Amniotic stem cell (primary cell): Measurements from ENCODE around the gene CFL1.
"Not testable (repeated sequence)": the region's sequence is repeated elsewhere in the genome, so short reads cannot be mapped to it uniquely, and the experiment has no call there.

Source experiments
- DNase-seq: peaks from one replicate; lab custom pipeline; 2025; lab: John Stamatoyannopoulos, UW

Gene CFL1

GRCh38 chr11:65857853-65858680 is at the start of gene CFL1:
Gene CFL1, minus strand, starts transcription at chr11:65858180. Its CDS starts 81 bp downstream, at chr11:65858099.
- DNase-seq: peak; percentile 95

DNA sequence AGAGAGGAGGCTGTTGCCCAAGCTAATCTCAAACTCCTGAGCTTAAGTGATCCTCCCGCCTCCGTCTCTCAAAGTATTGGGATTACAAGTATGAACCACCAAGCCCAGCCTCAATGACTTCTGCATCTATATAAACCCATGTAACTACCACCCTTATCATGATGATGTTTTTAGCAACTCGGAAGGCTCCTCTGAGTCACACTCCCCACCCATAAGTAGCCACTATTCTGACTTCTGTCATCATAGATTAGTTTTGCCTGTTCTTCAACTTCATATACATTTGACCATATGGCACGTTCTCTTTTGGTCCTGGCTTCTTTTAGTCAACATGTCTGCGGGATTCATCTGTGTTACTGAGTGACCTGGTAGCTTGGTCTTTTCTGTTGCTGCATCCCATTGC is 48.6 kb upstream of the CFL1 start:
- DNase-seq: no peak

- DNase-seq: no peak
Measured at GRCh38 chr11:65903715-65904114, 45.7 kb upstream of the CFL1 start.

DNA sequence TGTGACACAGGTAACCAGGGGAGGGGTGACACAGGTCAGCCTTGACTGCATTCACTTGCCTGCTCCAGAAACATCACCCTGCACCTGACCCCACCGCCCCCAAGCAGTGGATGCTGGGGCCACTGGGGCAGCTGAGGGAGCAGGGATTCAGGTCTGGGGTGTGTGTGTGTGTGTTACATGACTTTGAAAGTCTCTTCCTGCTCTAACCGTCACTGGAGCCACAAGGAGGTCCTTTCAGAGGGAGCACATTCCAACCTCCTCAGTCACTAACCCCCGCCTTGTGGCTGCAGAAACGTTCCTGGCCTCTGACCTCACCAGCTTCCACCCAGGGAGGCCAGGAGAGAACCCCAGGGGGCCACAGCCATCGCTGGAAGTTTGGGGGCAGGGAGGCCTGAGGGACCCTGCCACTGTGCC is 45.1 kb upstream of the CFL1 start:
- peak; percentile 64 for DNase-seq

DNA sequence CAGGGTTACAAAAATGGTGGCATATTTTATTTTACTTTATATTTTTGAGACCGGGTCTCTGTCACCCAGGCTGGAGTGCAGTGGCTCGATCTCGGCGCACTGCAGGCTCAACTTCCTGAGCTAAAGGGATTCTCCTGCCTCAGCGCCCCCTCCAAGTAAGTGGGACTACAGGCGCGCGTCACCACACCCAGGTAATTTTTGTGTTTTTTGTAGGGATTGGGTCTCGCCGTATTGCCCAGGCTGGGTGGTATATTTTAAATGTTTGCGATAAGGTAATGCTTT is 42.9 kb upstream of the CFL1 start:
- no peak for DNase-seq

- peak; percentile 91 for DNase-seq
Measured at GRCh38 chr11:65900125-65900898, 42.3 kb upstream of the CFL1 start, which contains the start of gene FOSL1. Gene FOSL1, minus strand, starts transcription at chr11:65900388. Its CDS starts 49 bp downstream, at chr11:65900339.

DNA sequence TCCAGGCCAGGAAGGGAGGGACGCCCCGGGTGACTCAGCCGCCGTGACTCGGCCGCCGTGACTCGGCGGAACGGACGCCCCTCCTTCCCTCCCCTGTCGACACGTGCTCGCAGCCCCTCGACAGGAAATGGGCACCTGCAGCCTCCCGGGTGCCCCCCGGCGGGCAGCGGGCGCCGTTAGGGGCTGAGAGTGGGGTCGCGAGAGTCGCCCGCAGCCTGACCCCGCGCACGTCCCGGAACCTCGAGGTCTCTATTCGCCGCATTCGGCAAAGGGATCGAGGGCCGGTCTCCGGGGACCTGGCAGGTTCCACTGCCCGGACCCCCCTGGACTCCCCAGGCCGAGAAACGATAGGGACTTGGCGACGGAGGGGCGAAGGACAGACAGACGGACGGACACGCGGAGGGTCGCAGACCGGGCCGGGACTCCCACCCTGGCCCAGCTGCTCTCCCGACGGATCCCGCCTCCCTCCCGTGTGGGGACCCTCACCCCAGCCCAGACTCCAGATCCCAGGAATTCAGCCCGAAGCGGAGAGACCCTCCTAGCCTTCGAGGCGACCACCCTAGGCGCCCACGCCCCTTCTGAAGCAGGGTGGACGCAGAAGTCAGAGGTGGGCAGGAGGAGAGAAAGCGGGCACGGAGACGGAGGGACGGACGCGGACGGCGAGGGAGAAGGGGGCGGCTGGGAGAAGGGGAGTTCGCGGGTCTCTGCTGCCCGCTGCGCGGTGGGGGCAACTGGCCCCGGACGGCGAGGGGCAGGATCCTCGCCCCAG is 41.6 kb upstream of the CFL1 start:
- DNase-seq: peak; percentile 77

DNA sequence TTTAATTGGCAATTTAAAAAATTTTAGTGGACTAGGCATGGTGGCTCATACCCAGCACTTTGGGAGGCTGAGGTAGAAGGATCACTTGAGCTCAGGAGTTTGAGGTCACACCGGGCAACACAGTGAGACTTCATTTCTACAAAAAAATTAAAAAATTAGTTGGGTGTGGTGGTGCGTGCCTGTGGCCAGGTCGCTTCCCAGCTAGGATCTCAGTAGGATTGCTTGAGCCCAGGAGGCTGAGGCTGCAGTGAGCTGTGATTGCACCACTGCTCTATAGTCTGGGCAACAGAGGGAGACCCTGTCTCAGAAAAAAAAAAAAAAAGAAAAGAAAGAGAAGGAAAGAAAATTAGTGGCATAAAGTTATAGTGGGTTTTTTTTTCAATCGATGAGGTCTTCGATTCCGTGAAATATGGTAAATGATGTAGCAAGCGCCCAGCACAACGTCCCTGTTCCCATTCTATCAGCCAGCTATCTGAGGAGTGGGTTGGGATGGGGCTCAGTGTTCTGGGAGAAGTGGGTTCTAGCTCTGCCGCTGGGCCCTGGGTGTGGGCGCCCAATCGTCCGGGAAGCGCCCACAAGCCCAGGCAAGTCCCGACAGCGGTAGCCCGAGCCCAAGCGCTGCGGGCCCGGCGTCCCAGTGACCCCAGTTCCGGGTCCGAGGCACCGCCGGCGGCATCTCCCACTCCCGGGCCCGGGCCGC is 40.8 kb upstream of the CFL1 start:
- no peak for DNase-seq

GRCh38 chr11:65897020-65897471 is 39.1 kb upstream of the CFL1 start:
- no peak for DNase-seq

- no peak for DNase-seq
Measured at GRCh38 chr11:65896034-65896999, 38.3 kb upstream of the CFL1 start.

- DNase-seq: no peak
Measured at GRCh38 chr11:65895482-65895981, 37.6 kb upstream of the CFL1 start.

DNA sequence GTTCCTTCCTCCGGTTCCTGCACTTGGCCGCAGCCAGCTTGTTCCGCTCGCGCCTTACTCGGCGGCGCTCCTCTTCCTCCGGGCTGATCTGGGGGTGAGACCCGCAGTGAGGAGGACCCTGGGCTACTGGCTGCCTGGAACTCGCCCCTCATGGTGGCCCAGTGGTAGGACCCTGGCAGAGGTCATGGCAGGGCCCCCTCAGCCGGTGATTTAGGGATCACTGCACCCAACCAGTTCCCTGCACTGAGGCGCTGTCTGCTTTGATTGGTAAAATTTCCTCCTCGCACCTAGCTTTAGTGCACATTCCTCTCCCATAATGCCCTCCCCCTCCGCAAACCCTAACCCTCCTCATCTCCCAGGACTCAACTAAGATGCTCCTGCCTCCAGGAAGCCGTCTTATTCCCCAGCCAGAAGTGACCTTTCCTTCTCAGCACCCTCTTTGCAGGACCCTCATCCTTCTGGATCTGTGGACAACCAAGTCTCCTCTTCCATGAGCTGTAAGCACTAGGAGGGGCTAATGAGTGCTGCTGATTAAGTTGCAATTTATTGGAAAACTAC is 36.1 kb upstream of the CFL1 start:
- no peak for DNase-seq

GRCh38 chr11:65892661-65893317 is 34.8 kb upstream of the CFL1 start:
- DNase-seq: no peak

- DNase-seq: not testable (repeated sequence)
Measured at GRCh38 chr11:65892137-65892540, 34.2 kb upstream of the CFL1 start.

DNA sequence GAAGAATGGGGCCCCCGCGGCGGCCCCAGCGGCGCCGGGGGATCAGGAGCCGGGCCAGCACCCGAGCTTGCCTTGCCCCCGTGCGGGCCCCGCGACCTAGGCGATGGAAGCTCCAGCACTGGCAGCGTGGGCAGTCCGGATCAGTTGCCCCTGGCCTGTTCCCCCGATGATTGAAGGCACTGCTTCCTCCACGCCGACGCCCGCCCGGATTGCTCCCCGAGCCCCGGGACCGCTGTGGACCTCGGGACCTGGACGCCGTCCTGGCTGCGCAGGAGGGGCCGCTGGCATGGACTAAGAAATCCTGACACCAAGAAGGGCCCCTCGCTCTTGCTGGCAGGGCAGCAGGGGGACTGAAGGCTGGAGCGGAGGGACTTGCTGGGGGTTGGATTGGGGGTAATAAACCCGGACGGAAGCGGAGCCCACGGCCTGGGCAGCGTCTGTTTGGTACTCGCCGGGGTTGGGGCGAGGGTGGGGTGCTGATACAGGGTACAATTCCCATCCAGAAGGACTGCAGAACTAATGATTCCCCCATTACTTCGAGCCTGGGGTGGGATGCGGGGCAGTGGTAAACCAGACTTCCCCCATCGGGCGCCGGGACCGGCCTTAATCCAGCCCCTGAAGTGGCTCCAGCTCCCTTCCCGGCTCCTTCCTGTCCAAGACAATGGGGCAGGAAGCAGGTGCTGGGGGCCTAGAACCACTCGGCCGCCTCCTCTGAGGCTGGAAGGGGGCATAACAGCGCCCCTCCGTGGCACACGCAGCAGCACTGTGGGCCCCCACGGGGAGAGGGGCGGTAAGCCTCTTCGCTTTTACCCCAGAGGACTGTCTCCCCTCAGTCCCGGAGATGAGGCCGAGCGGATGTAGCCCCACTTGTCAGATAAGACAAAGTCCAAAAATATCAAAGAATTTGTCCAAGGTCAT is 33.5 kb upstream of the CFL1 start:
- no peak for DNase-seq

DNA sequence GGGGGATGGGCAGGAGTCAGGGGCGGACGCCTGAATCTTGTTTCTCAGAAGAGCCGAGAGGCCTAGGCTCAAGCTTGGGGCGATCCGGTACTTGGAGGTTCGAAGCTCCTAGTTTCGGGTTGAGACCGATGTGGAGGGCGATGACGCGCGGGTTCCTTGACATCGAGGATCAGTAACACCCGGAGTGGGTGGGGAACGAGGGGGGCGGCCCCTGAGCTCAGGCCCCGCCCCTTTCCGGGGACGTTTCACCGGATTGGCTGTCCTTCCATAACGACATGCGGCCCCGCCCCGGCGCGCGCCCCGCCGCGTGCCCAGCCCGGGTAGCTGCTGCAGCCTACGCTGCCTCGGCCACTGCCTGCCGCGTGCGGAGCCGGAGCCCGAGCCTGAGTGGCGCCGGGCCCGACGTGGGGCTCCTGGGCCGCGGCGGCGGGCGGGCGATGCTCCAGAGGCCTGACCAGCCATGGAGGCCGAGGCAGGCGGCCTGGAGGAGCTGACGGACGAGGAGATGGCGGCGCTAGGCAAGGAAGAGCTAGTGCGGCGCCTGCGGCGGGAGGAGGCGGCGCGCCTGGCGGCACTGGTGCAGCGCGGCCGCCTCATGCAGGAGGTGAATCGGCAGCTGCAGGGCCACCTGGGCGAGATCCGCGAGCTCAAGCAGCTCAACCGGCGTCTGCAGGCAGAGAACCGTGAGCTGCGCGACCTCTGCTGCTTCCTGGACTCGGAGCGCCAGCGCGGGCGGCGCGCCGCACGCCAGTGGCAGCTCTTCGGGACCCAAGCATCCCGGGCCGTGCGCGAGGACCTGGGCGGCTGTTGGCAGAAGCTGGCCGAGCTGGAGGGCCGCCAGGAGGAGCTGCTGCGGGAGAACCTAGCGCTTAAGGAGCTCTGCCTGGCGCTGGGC is 32.6 kb upstream of the CFL1 start, which contains the start of gene CCDC85B:
Gene CCDC85B (plus strand): TSS at position 350 of the 895 bp plus-strand sequence. CDS start 111 bp downstream, at position 461.
- peak; percentile 96 for DNase-seq

- peak; percentile 93 for DNase-seq
Measured at GRCh38 chr11:65888163-65888814, 30.3 kb upstream of the CFL1 start, which contains the start of gene FIBP. Gene FIBP, minus strand, starts transcription at chr11:65888471. Its CDS starts 53 bp downstream, at chr11:65888418.
